Keratinocyte (primary cell): ENCODE results near the gene NCK2.

Source experiments
- EZH2 ChIP-seq: IDR thresholded peaks from one replicate; pipeline ENCODE4 v1.6.1; 2012; ENCODE audit warnings: inconsistent platforms, mild to moderate bottlenecking, low read length, moderate library complexity
- TF ChIP-seq, protein P1 (sequence below), 3 experiments: IDR thresholded peaks in 1 of 3; conservative IDR thresholded peaks in 1 of 3; optimal IDR thresholded peaks in 1 of 3; 2 replicates in 2 of 3; 3 replicates in 1 of 3; pipeline versions ENCODE3 to v1.5.1; 2011; ENCODE audit warnings: low read length in 3 of 3, mild to moderate bottlenecking in 3 of 3, moderate library complexity in 2 of 3, control low read depth in 1 of 3, inconsistent platforms in 1 of 3; ENCODE audit not compliant: insufficient read depth in 2 of 3; ENCODE audit errors: extremely low read depth in 1 of 3

DNA sequence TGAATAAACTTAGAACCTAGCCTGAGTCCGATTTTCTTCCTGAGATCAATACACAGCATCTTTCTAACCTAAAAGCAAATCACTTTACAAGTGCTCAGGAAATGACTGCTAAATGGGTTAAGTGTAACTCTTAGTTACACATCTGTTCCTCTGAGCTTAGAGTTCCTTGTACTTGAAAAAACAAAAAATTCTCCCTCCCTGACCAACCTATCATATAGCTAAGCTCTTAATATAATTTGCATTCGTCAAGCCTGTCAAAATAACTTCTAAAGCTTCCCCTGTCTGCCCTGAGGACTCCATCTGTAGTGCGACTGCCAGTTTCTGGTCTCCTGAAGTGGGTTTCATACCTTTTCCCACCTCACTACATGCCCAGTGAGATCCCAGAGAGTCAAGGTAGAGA is 190.4 kb downstream of the NCK2 start:
- TF ChIP-seq, protein P1, sequence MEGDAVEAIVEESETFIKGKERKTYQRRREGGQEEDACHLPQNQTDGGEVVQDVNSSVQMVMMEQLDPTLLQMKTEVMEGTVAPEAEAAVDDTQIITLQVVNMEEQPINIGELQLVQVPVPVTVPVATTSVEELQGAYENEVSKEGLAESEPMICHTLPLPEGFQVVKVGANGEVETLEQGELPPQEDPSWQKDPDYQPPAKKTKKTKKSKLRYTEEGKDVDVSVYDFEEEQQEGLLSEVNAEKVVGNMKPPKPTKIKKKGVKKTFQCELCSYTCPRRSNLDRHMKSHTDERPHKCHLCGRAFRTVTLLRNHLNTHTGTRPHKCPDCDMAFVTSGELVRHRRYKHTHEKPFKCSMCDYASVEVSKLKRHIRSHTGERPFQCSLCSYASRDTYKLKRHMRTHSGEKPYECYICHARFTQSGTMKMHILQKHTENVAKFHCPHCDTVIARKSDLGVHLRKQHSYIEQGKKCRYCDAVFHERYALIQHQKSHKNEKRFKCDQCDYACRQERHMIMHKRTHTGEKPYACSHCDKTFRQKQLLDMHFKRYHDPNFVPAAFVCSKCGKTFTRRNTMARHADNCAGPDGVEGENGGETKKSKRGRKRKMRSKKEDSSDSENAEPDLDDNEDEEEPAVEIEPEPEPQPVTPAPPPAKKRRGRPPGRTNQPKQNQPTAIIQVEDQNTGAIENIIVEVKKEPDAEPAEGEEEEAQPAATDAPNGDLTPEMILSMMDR (optimal IDR thresholded peaks at IDR 0.05 in 1 of 3, IDR thresholded peaks at IDR 0.05 in 1 of 3, conservative IDR thresholded peaks at IDR 0.05 in 1 of 3; ENCODE audit: extremely low read depth in 1 of 3, insufficient read depth in 2 of 3, low read length in 3 of 3), result no peak
- no peak for TF ChIP-seq EZH2
